Stimulated activated CD4-positive, alpha-beta T cell treated with anti-CD3 and anti-CD28 coated beads, TNF-alpha, amount 100 ng/mL, for 4 hours (primary cell): Measurements from ENCODE around the gene DOCK11.

ENCODE experiments used
- DNase-seq, 3 experiments: peaks; one replicate each; pipeline ENCODE4 v3.0.0-alpha.2; 2020; ENCODE audit warnings: low read depth in 3 of 3

Gene DOCK11

DNA sequence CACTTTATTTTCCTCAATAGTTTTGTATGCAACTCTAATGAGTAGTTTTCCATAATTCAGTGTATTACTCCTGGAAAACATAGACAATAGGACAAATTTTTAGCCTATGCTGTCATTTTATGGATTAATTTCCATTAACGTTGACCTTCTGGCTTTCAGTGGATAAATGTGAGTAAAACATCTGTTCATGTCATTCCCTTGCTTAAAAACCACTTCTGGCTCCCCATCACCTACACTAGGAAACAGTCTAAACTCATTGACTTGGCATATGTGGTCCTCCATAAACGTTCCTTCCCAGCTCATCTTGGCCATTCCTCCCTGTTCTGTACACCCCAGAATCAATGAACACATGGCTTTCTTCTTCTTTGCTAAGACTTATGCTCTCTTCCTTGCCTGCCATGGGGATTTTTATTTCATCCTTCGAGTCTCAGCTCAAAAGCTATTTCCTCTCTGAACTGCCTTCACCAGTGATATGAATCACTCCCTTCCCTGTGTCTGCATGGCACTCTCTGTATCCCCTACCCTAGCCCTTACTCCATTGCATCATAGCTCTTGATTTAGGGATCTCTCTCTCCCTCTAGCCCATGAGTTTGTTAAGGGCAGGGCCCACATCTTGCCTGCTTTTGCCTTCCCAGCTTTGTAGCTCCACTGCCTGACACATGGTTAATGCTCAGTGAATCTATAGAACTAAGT, 34.8 kb downstream of the DOCK11 start:
- no peak for DNase-seq

DNA sequence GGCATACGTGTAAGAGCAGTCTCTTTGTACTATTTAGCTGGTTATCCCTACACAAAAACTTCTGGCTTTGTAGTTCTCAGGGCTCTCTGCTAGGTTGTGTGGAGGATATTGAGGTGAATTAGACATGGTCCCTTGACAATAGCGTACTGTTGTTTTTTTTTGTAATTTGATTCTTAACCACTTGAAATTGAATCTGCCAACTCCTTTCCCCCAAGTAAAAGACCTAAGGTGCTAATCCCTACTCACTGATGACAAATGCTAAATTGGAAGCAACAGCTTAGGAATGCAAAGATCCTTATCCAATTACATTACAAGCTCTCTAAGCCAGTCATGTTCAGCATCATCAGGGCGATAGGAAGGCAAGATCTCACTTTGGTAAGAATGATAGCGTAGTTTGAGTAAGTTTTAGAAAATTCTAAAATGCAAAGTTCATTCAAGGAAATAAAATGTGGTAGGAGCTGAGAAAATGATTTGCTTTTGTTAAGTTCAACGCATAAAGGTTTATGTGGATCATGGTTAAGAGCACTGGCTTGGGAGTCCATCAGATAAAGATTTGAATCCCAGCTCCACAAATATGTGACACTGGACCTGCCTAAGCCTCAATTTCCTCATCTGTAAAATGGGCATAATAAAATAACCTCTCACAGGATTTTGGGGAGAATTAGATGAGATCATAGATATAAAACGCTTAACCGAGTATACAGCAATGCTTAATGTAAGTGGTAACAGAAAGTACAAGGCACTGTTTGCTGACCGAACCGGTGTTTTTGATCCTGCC, 39.3 kb downstream of the DOCK11 start:
- DNase-seq = no peak

DNA sequence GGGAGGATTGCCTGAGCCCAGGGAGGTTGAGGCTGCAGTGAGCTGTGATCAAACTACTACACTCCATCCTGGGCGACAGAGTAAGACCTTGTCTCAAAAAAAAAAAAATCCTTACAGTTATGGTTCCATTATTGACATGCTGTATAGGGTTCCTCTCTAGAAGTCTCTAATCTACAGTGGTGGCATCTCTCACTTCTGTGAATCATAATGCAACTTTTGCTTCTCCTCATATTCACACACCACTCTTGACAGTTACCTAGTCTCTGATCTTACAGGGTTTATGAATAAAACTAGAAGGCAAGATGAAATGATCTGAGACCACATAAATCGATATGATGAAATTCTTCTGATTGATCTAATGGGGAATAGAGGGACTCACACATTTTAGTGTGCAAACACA, 40.6 kb downstream of the DOCK11 start:
- no peak for DNase-seq

DNA sequence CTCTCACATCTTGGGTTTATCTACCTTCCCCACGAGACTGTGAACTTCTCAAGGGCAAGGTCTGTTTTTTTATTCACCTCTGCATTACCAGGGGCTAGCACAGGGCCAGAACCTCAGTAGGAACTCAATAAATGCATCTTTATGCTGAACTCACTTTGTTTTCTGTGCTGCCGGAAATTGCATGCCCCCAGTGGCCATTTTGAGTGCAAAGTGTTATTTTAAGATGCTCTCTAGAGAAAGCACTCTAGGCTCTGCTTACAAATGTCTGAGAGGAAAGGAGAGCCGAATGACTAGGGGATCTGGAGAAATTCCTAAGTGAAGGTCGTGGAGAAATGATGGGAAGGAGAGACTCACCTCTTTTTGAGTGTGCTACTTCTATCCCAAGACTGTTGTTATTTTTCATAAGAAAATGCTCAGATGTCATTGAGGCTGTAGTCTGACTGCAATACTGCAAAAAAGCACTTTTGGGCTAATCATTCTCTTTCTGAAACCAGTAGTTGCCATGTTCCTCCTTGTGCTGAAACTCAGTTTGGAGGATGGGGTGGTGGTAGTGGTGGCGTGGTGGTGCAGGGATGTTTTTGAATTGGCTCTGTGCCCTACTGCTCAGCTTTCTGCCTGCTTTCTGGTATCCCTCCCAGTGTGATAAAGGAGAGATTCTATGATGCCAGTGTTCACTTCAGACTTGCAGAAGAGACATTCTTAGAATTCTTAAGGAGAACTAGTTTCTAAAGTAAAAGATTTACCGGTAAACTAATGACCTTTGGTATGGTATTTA, 41.3 kb downstream of the DOCK11 start:
- no peak for DNase-seq

DNA sequence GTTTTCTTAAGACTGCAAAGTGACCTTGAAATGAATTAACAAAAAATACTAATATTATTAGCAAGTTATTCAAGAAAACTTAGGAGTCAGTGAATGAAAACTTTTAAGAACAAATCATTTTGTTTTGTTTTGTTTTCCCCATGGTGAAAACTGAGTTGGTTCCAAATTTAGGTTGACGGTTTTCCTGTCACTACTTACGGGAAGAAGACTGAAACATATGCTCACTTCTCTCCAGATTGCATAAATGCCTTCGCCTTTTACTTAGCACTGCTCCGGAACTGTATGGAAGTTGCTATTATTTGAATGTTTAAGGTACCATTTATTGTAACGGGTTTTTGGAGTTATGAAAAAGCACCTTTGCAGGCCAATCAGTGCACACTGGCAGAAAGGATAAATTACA, 42.8 kb downstream of the DOCK11 start:
- DNase-seq = no peak

DNA sequence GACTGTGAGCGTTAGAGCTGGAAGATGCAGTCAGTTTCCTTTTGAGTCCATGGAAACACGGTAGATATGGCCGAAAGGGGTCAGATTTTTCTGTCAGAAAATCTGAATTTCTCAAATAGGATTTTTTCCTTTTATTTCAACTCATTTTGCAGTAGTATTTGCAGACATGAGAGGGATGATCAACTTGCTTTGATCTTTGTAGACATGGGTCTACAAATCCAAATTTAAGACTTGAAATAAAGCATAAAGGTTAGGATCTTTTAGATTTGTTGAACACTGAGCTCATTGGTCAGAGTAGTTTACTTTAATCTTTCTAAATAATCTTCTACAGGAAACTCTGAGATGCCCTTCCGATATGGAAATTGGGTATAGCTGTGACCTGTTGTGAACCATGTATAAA, 44.7 kb downstream of the DOCK11 start:
- no peak for DNase-seq

DNA sequence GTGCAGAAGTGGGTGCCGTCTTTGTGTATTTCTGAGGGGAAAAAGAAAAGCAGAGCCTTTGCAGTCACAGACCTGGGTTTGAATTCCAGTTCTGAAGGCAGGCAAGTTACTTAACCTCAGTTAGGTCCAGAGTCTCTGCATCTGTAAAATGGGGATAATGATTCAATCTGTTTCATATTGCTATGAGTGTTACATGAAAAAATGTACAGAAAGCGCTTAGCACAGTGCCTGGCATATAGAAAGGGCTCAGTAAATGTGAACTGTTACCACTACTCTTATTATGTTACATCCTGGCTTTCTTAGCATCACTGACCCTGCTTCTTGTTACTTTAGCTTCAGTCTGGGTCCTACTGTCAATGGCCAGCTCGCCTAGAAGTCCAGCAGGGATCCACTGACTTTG, 45.9 kb downstream of the DOCK11 start:
- no peak for DNase-seq

DNA sequence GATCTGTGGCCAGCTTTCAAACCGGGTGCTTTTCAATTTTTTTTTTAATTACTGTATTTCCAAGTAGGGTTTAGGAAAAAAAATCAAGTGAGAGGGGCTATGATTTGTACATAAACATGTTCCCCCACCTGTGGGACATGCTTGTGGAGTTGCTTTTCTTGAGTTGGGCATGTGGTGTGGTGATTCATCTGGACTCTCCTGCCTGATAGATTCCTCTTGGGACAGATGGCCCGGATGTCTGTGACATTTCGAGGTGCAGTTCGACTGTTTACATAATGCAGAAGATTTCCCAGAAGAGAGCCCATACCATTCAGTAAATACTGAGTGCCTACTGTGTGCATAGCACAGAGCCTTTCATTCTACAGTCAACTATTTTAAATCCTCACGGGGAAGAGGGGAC, 49.9 kb downstream of the DOCK11 start:
- DNase-seq = no peak

DNA sequence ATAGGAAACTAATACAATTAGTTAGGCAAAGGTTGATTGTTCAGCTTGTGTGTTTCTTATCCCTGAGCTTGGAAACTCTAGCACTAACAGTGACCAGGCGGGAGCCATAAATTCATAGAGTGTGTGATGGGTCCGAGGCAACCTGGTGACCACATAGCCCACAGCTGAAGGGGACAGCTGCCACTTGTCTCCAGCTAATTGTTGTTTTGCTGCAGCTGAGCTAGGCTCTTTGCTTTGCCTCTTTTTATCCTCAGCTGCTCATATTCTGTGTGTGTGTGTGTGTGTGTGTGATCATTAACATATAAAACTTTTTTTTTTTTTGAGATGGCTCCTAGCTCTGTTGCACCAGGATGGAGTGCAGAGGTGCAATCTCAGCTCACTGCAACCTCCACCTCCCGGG, 53.2 kb downstream of the DOCK11 start:
- no peak for DNase-seq

DNA sequence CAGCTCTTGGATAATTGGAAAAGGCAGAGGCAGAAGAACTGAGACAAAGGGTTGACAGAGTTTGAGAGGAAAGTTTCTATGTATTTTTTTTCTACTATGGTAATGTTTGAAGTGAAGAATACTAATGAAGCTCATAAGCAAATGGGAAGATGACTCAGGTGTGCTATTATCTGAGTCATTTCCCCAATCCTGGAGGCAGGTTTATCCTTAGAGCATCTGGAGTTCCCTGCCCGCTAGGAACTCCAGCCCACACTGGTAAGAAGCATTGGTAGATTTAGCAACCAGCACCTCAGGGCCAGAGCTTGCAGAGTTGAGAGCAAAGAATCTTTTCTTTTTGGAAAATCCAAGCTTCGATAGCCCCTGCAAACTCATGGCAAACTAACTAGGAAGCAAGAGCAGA, 55.2 kb downstream of the DOCK11 start:
- no peak for DNase-seq

DNA sequence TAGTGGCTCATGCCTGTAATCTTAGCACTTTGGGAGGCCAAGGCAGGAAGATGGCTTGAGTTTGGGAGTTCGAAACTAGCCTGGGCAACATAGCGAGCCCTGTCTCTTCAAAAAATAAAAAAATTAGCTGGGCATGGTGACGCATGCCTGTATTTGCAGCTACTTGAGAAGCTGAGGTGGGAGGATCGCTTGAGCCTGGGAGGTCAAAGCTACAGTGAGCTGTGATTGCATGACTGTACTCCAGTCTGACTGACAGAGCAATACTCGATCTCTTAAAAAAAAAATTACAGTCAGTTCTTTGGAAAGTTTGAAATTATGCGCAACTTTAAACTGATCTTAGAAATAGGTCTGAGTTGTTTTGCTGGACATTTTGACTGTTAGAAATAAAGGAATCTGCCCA, 55.8 kb downstream of the DOCK11 start:
- no peak for DNase-seq

DNA sequence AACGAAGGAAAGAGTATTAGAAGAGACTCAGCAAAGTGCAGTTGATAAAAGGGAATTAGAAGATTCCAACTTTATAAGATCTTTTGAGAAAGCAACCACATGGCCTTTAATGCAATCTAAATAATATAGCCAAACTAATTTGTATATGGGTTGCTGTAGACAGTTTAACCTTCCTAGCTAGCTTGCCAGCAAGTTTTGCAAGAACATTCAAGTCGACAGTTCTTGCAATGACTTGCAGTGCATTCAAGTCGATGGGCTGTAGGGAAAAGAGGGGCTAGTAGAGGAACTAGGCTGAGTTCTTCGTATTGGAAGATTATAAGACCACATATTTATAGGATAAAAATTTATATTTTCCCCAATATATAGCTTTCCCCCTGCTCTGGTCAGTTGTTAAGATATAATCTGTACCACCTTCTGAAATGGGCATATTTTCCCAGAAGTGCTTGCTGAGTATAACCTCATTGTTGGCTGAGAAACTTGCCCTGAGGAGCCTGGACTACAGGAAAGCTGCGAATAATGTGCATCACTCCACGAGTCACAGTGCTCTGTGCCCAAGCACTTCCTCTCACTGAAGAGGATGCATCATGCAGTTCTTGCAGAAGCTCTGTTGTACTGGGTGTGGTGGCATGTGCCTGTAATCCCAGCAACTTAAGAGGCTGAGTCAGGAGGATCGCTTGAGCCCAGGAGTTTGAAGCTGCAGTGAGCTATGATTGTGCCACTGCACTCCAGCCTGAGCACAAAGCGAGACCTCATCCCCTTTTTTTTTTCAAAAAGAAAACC, 56.7 kb downstream of the DOCK11 start:
- no peak for DNase-seq

DNA sequence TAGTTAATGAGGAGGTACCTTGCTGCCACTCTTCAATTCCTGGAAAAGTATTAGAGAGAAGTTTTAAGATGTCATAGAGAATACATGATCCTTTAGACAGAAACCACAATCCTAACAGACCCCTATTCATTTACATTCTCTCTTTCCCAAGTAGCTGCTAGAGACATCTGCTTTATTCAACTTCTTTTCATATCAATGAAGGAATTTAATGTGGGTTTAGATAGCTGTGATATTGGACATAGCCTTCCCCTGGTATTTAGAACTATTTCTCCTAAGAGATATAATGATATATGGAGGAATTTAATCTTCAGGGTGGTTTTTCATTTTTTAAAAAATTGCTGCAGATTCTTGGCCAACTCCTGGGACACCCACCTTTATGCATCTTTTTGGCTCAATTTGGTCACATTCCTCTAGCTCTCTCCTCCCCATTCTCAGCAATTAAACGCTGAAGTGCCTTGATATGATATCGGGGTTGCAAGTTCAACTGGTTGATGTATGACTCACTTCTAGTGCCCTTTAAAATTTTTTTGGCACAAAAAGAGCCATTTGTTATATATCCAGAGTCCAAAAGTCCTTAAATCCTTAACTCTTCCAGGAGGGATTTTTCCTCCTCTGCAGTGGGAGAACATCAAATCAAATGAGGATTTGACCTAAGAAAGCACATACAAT, 57.6 kb downstream of the DOCK11 start:
- no peak for DNase-seq

DNA sequence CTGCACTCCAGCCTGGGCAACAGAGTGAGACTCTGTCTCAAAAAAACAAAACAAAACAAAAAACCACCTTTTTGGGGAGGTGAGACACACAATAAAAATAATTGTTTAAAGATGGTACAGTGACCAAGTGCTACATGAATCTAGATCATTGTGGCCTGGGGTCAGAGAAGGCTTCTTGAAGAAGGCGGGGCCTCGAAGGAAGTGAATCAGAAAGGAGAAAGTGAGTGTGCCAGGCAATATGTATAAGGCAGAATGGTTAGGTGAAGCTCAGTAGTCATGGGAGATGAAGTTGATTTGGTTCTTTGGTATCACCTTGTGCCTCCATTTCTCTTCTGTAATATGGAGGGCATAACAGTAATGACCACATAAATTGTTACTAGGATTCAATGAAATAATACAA, 58.9 kb downstream of the DOCK11 start:
- no peak for DNase-seq

DNA sequence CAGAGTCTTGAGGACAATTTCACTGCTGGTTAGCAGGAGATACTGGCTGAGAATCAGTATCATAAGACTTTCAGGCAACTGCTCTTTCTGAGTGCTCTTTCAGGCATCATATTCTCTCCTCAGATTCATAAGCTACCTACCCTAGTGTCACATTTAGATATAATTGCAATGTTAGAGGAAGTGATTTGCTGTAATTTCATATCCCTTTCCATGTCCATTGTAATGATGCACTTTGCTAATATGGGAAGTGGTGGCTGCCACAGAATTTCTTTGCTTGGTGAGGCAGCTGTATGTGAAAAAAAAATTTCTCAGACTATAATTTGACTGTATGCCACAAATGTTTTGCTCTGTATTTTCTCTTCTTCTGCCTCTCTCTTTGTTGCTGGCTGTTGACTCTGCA, 63.3 kb downstream of the DOCK11 start:
- no peak for DNase-seq

DNA sequence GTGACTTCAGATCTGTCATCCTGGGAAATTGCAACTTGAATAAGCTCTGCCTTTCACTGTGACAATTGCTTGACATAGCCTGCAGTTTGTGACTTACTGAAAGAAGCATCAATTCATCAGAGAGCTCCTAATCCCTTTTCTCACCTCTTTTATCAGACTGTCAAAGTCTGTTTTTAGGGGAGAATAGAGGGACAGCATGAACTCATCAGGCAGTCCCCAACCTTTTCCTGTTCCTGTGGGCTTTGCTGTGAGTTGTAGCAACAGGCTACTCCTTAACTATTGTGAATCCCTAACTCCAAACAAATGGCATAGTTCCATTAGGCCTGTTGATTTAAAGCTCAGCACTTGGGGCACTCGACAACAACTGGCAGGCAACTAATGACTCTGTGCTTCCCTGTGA, 64.9 kb downstream of the DOCK11 start:
- no peak for DNase-seq

DNA sequence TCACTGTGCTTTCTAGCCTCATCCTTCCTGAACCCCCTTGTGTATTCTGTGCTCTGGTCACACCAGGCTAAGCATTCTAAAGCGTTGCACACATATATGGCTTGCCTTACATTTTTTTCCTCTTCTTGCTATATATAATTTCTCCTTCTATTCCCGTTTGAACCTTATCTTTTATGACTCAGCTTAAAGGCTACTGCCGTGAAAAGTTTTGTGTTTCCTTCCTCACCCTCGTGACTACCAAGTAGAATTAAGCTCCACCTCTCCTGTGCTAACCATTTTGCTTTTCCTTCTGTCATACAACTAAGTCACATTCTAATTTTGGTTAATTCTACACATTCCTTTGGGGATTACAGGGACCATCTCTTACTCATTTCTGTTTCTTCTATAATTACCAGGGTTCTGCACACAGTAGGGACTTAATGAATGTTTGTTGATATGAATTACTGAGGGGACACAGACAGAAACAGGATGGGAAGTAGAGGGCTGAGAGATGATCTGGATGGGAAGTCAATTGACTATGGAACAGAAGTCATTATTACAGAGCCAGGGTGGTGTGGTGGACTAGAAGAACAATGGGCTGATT, 67.1 kb downstream of the DOCK11 start:
- DNase-seq = no peak

DNA sequence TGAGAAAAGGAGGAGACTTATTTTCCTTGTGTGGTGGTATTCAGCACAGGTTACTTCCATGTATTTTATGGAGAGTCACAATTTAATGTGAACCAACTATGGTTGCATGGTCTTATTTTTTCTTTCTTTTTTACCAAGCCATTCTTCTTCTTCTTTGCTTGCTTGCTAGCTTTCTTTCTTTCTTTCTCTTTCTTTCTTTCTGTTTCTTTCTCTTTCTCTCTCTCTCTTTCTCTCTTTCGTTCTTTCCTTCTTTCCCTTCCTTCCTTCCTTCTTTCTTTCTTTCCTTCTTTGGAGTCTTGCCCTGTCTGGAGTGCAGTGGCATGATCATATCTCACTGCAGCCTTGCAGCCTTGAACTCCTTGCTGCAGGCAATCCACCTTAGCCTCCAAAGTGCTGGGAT, 68.9 kb downstream of the DOCK11 start:
- no peak for DNase-seq

DNA sequence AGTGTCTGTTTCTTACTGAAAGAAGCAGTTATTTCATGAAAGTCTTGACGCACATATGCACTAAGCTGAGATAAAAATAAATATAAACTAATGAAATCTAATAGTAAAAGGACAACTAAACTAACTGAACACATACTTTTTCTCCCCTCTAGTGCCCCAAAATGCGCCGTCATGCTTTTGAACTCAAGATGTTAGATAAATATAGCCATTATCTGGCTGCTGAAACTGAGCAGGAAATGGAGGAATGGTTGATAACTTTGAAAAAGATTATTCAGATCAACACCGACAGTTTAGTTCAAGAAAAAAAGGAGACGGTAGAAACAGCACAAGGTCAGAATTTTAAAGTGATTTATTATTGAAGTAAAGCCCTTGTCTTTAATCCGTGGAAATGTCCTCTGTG, 70.2 kb downstream of the DOCK11 start:
- no peak for DNase-seq

DNA sequence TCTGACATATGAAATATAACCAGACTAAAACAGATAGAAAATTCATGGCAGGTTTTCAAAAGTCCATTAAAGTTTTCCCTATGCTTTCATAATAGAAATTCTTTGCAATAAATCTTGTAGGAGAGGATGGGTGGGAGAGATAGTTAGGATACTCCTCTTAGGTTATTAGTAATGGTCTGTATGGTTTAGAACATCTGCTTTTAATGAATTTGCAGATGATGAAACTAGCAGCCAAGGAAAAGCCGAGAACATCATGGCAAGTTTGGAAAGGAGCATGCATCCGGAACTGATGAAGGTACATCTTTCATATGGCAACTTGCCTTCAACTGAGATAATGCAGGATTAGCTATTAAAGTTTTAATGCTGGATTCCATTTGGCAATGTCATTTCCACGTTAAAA, 70.7 kb downstream of the DOCK11 start:
- DNase-seq = no peak

DNA sequence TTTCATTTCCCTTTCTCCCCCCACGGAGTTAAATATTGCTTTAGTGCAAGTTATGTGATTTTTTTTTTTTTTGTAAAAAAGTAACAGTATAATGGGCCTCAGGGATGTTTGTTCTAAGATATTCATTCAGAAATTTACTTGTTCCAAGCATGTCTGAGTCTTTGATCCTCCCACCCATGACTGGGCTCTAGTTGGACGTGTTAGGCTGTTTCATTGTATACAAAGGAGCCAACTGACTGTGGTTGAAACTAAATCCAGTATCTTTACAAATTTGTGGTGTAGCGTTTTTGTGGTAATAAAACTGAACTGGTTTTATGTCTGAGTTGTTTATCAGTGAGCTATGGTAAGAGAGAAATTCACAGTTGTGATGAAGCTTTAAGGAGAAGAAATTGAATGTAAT, 74.1 kb downstream of the DOCK11 start:
- no peak for DNase-seq
